ENCODE measurements around the gene DSN1.

Gene DSN1

DNA sequence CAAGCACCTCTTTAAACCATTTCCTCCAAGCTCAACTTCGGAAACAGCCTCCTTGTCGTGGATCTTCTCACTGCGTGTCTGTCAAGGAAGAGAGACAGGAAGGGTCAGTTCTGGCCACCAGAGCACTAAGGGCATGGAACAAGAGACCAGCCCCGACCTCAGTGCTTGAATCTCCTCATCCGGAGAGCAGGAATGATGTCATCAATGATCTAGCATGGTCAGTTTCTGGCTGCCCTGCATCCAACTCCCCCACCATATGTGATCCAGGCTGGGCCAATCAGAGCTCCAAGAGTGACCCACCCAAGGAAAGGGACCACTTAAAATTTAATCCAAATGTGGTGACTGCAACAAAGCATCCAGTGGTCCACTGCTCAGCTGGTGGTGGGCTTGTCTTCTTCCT is 23.3 kb upstream of the DSN1 start:
- Histone ChIP-seq H3K27me3 (ENCODE audit: control insufficient read depth in 2 of 2, insufficient read depth in 2 of 2, low read length in 2 of 2) (no peaks in the 10 kb centered on the region), H3K9me3 (ENCODE audit: control insufficient read depth in 2 of 2, low read length in 2 of 2) (no peaks in the 10 kb centered on the region), H3K36me3 (ENCODE audit: control insufficient read depth in 2 of 2, insufficient read depth in 2 of 2, low read length in 2 of 2) (peaks cover 34 to 54% of the 10 kb centered on the region in 2 donors), H3K27ac (ENCODE audit: low read depth in 2 of 2, low read length in 2 of 2) (no peak overlapping the region), H3K4me1 (ENCODE audit: control insufficient read depth in 2 of 2, insufficient read depth in 2 of 2, low read length in 2 of 2) (no peaks in the 10 kb centered on the region), H3K4me3 (ENCODE audit: low read length in 2 of 2) (no peak overlapping the region), H3K9ac (ENCODE audit: low read depth in 1 of 2, low read length in 2 of 2) (no peak overlapping the region)

DNA sequence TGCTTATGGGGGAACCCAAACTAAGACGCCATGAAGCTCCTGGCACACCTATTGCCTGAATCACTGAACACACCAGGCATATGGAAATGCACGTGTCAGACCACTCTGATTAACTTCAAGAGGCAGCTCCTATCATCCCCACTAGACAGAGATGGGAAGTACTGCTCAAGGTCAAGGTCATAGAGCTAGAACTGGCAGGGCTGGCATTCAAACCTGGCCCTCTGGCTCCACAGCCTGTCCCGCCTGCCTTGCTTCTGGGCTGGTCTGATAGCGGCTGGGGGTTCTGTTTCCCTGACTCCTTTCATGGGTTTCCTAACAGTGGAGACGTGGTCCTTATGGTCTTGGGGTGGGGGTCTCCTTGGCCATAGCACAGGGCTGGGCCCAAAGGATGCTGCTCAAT is 22.6 kb upstream of the DSN1 start:
- H3K9me3 ChIP-seq (ENCODE audit: control insufficient read depth in 2 of 2, low read length in 2 of 2) = no peaks in the 10 kb centered on the region
- peaks cover 37 to 56% of the 10 kb centered on the region in 2 donors for H3K36me3 ChIP-seq (ENCODE audit: control insufficient read depth in 2 of 2, insufficient read depth in 2 of 2, low read length in 2 of 2)
- H3K4me1 ChIP-seq (ENCODE audit: control insufficient read depth in 2 of 2, insufficient read depth in 2 of 2, low read length in 2 of 2) = no peaks in the 10 kb centered on the region
- no peaks in the 10 kb centered on the region for H3K27me3 ChIP-seq (ENCODE audit: control insufficient read depth in 2 of 2, insufficient read depth in 2 of 2, low read length in 2 of 2)
- H3K9ac ChIP-seq (ENCODE audit: low read depth in 1 of 2, low read length in 2 of 2) = no peak overlapping the region
- no peak overlapping the region for H3K27ac ChIP-seq (ENCODE audit: low read depth in 2 of 2, low read length in 2 of 2)
- no peak overlapping the region for H3K4me3 ChIP-seq (ENCODE audit: low read length in 2 of 2)

DNA sequence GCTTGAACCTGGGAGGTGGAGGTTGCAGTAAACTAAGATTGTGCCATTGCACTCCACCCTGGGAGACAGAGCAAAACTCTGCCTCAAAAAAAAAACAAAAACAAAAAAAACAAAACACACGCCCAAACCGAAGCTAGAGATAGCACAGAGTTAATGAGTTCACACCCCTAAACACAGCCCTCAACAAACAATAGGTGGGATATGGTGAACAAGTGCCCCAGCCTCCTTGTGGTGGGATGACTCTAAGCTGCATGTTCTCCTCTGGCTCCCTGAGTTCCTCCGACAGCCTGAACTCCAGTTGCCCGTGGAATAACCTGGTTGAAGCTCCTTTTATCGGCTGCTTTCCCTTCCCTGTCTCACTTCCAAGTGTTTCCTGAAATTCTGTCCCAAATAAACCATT is 22.1 kb upstream of the DSN1 start:
- no peak overlapping the region for H3K9ac ChIP-seq (ENCODE audit: low read depth in 1 of 2, low read length in 2 of 2)
- H3K36me3 ChIP-seq (ENCODE audit: control insufficient read depth in 2 of 2, insufficient read depth in 2 of 2, low read length in 2 of 2) = peaks cover 37 to 52% of the 10 kb centered on the region in 2 donors
- no peaks in the 10 kb centered on the region for H3K4me1 ChIP-seq (ENCODE audit: control insufficient read depth in 2 of 2, insufficient read depth in 2 of 2, low read length in 2 of 2)
- no peaks in the 10 kb centered on the region for H3K27me3 ChIP-seq (ENCODE audit: control insufficient read depth in 2 of 2, insufficient read depth in 2 of 2, low read length in 2 of 2)
- H3K4me3 ChIP-seq (ENCODE audit: low read length in 2 of 2) = no peak overlapping the region
- no peaks in the 10 kb centered on the region for H3K9me3 ChIP-seq (ENCODE audit: control insufficient read depth in 2 of 2, low read length in 2 of 2)
- H3K27ac ChIP-seq (ENCODE audit: low read depth in 2 of 2, low read length in 2 of 2) = no peak overlapping the region

DNA sequence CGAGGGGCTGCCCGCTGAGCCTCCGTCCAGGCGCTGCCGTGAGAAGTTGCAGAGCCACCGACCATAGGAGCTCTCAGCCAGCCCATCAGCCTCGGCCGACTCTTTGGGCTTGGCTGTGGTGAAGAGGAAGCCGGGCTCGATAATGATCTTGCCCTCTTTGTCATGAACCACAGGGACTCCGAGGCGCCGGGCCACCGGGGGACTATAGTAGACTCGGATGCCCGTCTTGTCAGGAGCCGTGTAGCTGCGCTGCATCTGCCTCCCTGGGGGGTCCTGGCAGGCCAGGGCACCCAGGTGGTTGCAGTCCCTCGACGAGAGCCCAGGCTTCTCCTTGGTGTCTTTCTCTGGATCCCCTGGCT is 20.5 kb upstream of the DSN1 start:
- no peaks in the 10 kb centered on the region for H3K27me3 ChIP-seq (ENCODE audit: control insufficient read depth in 2 of 2, insufficient read depth in 2 of 2, low read length in 2 of 2)
- peaks cover 31 to 46% of the 10 kb centered on the region in 2 donors for H3K36me3 ChIP-seq (ENCODE audit: control insufficient read depth in 2 of 2, insufficient read depth in 2 of 2, low read length in 2 of 2)
- H3K9me3 ChIP-seq (ENCODE audit: control insufficient read depth in 2 of 2, low read length in 2 of 2) = no peaks in the 10 kb centered on the region
- no peak overlapping the region for H3K27ac ChIP-seq (ENCODE audit: low read depth in 2 of 2, low read length in 2 of 2)
- no peaks in the 10 kb centered on the region for H3K4me1 ChIP-seq (ENCODE audit: control insufficient read depth in 2 of 2, insufficient read depth in 2 of 2, low read length in 2 of 2)
- no peak overlapping the region for H3K9ac ChIP-seq (ENCODE audit: low read depth in 1 of 2, low read length in 2 of 2)
- no peak overlapping the region for H3K4me3 ChIP-seq (ENCODE audit: low read length in 2 of 2)

DNA sequence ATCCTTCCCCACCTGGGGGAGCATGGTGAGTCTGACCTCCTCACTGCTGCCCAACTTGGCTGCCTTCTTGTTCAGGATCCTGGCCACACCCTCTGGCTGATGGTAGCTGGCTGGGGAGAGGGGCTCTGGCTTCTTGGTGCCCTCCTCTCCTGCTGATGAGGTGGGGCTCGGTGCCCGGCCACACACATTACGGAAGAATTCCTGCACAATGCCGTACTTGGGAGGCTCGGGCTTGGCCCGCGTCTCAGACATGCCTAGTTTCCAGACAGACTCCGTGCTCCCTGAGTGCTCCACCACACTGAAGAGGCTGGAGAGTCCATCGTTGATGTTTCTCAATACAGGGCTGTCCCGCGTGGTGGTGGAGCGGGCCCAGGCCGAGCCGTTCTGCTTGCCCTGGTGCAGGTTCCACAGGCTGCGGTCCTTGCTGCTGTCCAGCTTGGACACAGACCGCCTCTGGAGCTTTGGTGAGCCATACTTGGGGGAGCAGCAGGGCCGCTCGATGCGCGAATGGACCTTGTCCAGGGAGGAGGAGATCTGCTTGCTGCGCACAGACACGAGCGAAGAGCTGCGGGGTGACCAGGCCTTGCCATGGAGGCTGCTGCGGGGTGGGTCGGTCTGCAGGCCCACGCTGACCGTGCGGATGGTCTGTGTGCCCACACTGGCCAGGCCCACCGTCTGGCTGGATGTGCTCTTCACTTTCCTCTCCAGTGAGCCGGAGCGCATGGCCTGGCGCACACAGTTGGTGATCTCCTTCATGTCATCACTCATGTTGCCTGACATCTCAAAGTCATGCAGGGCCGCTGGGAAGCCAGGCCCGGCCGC is 19.9 kb upstream of the DSN1 start:
- Histone ChIP-seq H3K36me3 (ENCODE audit: control insufficient read depth in 2 of 2, insufficient read depth in 2 of 2, low read length in 2 of 2) (peaks cover 31 to 42% of the 10 kb centered on the region in 2 donors), H3K27ac (ENCODE audit: low read depth in 2 of 2, low read length in 2 of 2) (no peak overlapping the region), H3K27me3 (ENCODE audit: control insufficient read depth in 2 of 2, insufficient read depth in 2 of 2, low read length in 2 of 2) (no peaks in the 10 kb centered on the region), H3K9ac (ENCODE audit: low read depth in 1 of 2, low read length in 2 of 2) (no peak overlapping the region), H3K4me3 (ENCODE audit: low read length in 2 of 2) (no peak overlapping the region), H3K4me1 (ENCODE audit: control insufficient read depth in 2 of 2, insufficient read depth in 2 of 2, low read length in 2 of 2) (no peaks in the 10 kb centered on the region), H3K9me3 (ENCODE audit: control insufficient read depth in 2 of 2, low read length in 2 of 2) (no peaks in the 10 kb centered on the region)

DNA sequence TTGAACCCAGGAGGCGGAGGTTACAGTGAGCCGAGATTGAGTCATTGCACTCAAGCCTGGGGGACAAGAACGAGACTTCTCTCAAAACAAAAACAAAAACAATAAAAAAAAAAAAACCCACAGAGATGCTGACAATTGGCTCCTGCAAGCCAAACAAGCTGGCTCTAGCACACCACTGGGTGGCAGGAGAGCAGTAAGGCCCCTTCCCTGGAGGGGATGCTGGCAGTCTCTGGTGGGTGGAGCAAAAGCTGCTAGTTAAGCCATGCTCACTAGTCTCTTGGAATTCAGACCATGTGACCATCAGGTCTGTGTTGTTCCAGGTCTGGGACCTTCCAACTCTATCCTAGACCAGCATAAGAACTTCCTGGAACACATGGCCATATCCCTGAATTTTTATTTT is 18.9 kb upstream of the DSN1 start:
- H3K36me3 ChIP-seq (ENCODE audit: control insufficient read depth in 2 of 2, insufficient read depth in 2 of 2, low read length in 2 of 2) = peaks cover 28 to 36% of the 10 kb centered on the region in 2 donors

DNA sequence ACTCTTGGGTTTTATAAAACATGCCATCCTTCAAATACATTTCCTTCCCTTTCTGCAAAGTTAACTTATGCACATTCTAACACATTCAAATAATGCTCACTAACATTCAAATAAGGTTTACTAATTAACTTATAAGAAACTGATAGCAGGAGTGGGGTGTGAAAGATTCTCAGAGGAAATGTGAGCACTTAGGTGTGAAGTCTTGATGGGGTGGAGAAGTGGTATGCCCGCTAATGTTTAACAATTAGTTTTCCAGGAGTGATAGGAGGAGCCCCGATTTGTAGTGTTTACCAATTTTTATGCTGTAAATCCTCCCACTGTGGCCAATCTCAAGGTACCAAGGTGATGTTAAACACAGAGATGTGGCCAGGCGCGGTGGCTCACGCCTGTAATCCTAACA is 18.3 kb upstream of the DSN1 start:
- no peak overlapping the region for H3K27ac ChIP-seq (ENCODE audit: low read depth in 2 of 2, low read length in 2 of 2)
- no peaks in the 10 kb centered on the region for H3K4me1 ChIP-seq (ENCODE audit: control insufficient read depth in 2 of 2, insufficient read depth in 2 of 2, low read length in 2 of 2)
- H3K36me3 ChIP-seq (ENCODE audit: control insufficient read depth in 2 of 2, insufficient read depth in 2 of 2, low read length in 2 of 2) = peaks cover 24 to 30% of the 10 kb centered on the region in 2 donors
- H3K4me3 ChIP-seq (ENCODE audit: low read length in 2 of 2) = no peak overlapping the region
- no peak overlapping the region for H3K9ac ChIP-seq (ENCODE audit: low read depth in 1 of 2, low read length in 2 of 2)
- H3K9me3 ChIP-seq (ENCODE audit: control insufficient read depth in 2 of 2, low read length in 2 of 2) = no peaks in the 10 kb centered on the region
- H3K27me3 ChIP-seq (ENCODE audit: control insufficient read depth in 2 of 2, insufficient read depth in 2 of 2, low read length in 2 of 2) = no peaks in the 10 kb centered on the region

More for the DNA sequence above, 18.9 kb upstream of the DSN1 start:
- no peaks in the 10 kb centered on the region for H3K9me3 ChIP-seq (ENCODE audit: control insufficient read depth in 2 of 2, low read length in 2 of 2)
- H3K27ac ChIP-seq (ENCODE audit: low read depth in 2 of 2, low read length in 2 of 2) = no peak overlapping the region
- no peaks in the 10 kb centered on the region for H3K4me1 ChIP-seq (ENCODE audit: control insufficient read depth in 2 of 2, insufficient read depth in 2 of 2, low read length in 2 of 2)
- no peak overlapping the region for H3K4me3 ChIP-seq (ENCODE audit: low read length in 2 of 2)
- H3K9ac ChIP-seq (ENCODE audit: low read depth in 1 of 2, low read length in 2 of 2) = no peak overlapping the region
- H3K27me3 ChIP-seq (ENCODE audit: control insufficient read depth in 2 of 2, insufficient read depth in 2 of 2, low read length in 2 of 2) = no peaks in the 10 kb centered on the region

DNA sequence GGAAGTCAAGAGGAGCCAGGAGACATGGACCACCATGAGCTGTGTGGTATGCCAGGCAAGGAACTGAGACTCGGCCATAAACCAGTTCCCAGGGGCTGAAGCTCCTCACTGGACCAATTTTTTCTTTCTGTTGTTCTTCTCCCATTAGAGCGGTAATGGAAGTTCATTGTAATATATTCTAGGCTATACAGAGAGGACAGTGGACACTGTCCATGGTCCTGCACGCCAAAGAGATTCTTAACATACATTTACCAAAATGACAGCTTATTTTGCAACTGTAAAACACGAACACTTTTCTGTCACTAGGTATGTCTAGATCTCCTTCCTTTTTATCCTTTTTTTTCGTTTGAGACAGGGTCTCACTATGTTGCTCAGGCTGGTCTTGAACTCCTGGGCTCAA is 13.1 kb upstream of the DSN1 start:
- H3K36me3 ChIP-seq (ENCODE audit: control insufficient read depth in 2 of 2, insufficient read depth in 2 of 2, low read length in 2 of 2) = peaks cover 19 to 24% of the 10 kb centered on the region in 2 donors
- H3K9ac ChIP-seq (ENCODE audit: low read depth in 1 of 2, low read length in 2 of 2) = no peak overlapping the region
- H3K9me3 ChIP-seq (ENCODE audit: control insufficient read depth in 2 of 2, low read length in 2 of 2) = no peaks in the 10 kb centered on the region
- no peaks in the 10 kb centered on the region for H3K4me1 ChIP-seq (ENCODE audit: control insufficient read depth in 2 of 2, insufficient read depth in 2 of 2, low read length in 2 of 2)
- no peaks in the 10 kb centered on the region for H3K27me3 ChIP-seq (ENCODE audit: control insufficient read depth in 2 of 2, insufficient read depth in 2 of 2, low read length in 2 of 2)
- H3K27ac ChIP-seq (ENCODE audit: low read depth in 2 of 2, low read length in 2 of 2) = no peak overlapping the region
- no peak overlapping the region for H3K4me3 ChIP-seq (ENCODE audit: low read length in 2 of 2)

DNA sequence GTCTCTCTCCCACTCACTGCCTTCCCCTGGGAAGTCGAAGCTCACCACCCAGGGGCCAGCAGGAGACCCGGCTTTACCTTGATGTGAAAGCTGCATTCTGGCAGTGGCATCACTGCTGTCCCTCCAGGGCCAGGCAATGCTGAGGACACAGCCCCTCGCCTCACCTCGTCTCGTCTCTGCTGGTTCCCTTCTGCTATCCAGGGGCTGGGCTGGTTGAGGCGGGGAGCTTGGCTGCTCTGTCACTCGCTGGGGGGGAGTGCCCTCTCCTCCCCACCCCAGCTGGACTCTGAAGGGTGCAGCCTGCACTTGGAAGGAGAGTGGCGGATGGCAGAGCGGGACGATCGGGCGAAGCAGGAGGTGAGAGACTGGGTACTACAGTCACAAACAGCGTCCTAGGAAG is 12.7 kb upstream of the DSN1 start:
- Histone ChIP-seq H3K27ac (ENCODE audit: low read depth in 2 of 2, low read length in 2 of 2) (no peak overlapping the region), H3K4me3 (ENCODE audit: low read length in 2 of 2) (no peak overlapping the region), H3K4me1 (ENCODE audit: control insufficient read depth in 2 of 2, insufficient read depth in 2 of 2, low read length in 2 of 2) (no peaks in the 10 kb centered on the region), H3K9me3 (ENCODE audit: control insufficient read depth in 2 of 2, low read length in 2 of 2) (no peaks in the 10 kb centered on the region), H3K9ac (ENCODE audit: low read depth in 1 of 2, low read length in 2 of 2) (no peak overlapping the region), H3K36me3 (ENCODE audit: control insufficient read depth in 2 of 2, insufficient read depth in 2 of 2, low read length in 2 of 2) (peaks cover 17 to 21% of the 10 kb centered on the region in 2 donors), H3K27me3 (ENCODE audit: control insufficient read depth in 2 of 2, insufficient read depth in 2 of 2, low read length in 2 of 2) (no peaks in the 10 kb centered on the region)

DNA sequence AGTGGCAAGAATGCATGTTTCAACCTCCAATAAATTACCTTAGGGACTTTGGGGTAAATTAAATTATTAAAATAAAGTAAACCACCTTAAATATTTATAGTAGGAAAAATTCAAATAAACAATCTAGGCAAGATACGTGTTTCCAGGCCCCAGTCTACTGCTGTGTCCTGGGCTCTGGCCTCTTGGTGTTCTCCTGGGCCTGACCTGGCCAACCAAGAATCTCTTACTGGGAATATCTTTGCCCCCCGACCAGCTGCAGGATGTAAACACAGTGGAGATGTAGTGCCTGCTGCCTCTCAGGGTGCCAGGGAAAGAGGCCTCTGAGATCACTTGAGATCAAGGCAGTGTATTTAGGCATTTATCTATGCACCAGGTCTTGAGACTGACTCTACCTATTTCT is 11.7 kb upstream of the DSN1 start:
- Histone ChIP-seq H3K4me3 (ENCODE audit: low read length in 2 of 2) (no peak overlapping the region), H3K27ac (ENCODE audit: low read depth in 2 of 2, low read length in 2 of 2) (no peak overlapping the region), H3K36me3 (ENCODE audit: control insufficient read depth in 2 of 2, insufficient read depth in 2 of 2, low read length in 2 of 2) (peaks cover 17 to 20% of the 10 kb centered on the region in 2 donors), H3K4me1 (ENCODE audit: control insufficient read depth in 2 of 2, insufficient read depth in 2 of 2, low read length in 2 of 2) (no peaks in the 10 kb centered on the region), H3K9me3 (ENCODE audit: control insufficient read depth in 2 of 2, low read length in 2 of 2) (no peaks in the 10 kb centered on the region), H3K9ac (ENCODE audit: low read depth in 1 of 2, low read length in 2 of 2) (no peak overlapping the region), H3K27me3 (ENCODE audit: control insufficient read depth in 2 of 2, insufficient read depth in 2 of 2, low read length in 2 of 2) (no peaks in the 10 kb centered on the region)

Data from mucosa of rectum (tissue), 2 donors.